CD14-positive monocyte (primary cell): Measurements from ENCODE around the gene POLRMT. TPM values are rescaled to one million over a fixed set of nuclear protein-coding genes. Genes with fewer than 3 reads are reported as not detected.

ENCODE experiments used
- DNase-seq, 3 donors: peaks; one replicate each; pipeline ENCODE4 v3.0.0-alpha.2; 2011 to 2022
- H2AFZ ChIP-seq: 2 replicates; pipeline ENCODE4 v1.6.0; 2012; ENCODE audit warnings: mild to moderate bottlenecking, low read depth, low read length, inconsistent platforms; ENCODE audit not compliant: insufficient read depth, poor library complexity, severe bottlenecking
- H3K27ac ChIP-seq, 2 donors: 1 replicate in 1 of 2; 2 replicates in 1 of 2; pipeline ENCODE4 v1.5.1; 2012 to 2013; ENCODE audit warnings: low read length in 2 of 2, control low read depth in 1 of 2, inconsistent platforms in 1 of 2, low read depth in 1 of 2, mild to moderate bottlenecking in 1 of 2
- H3K27me3 ChIP-seq, 2 donors: one replicate each; pipeline versions ENCODE4 v1.6.0 to v1.6.1; 2011 to 2013; ENCODE audit warnings: low read length in 2 of 2; ENCODE audit not compliant: control insufficient read depth in 2 of 2, insufficient read depth in 2 of 2
- H3K36me3 ChIP-seq, 2 donors: replicated peaks in 1 of 2; 1 replicate in 1 of 2; 2 replicates in 1 of 2; pipeline versions ENCODE4 v1.5.1 to v1.6.1; 2012 to 2013; ENCODE audit warnings: low read length in 2 of 2, control low read depth in 1 of 2, inconsistent platforms in 1 of 2, mild to moderate bottlenecking in 1 of 2; ENCODE audit not compliant: insufficient read depth in 2 of 2, control insufficient read depth in 1 of 2
- H3K4me1 ChIP-seq, 2 donors: 1 replicate in 1 of 2; 2 replicates in 1 of 2; pipeline versions ENCODE4 v1.5.1 to v1.6.1; 2012 to 2013; ENCODE audit warnings: low read length in 2 of 2, control low read depth in 1 of 2, inconsistent platforms in 1 of 2, mild to moderate bottlenecking in 1 of 2, moderate library complexity in 1 of 2; ENCODE audit not compliant: insufficient read depth in 2 of 2, control insufficient read depth in 1 of 2
- H3K4me2 ChIP-seq: replicated peaks from 2 replicates; pipeline ENCODE3; 2012; ENCODE audit warnings: low read length, moderate library complexity, mild to moderate bottlenecking; ENCODE audit not compliant: poor library complexity, severe bottlenecking; ENCODE audit errors: extremely low read depth
- H3K4me3 ChIP-seq, 3 experiments: fragments of 200-600 bp in 1 of 3; sonication (generic) in 1 of 3; replicated peaks in 1 of 3; 1 replicate in 2 of 3; 2 replicates in 1 of 3; pipeline ENCODE4 v1.5.1; 2011 to 2013; ENCODE audit warnings: low read length in 3 of 3, mild to moderate bottlenecking in 3 of 3, control low read depth in 2 of 3, low read depth in 2 of 3, inconsistent platforms in 1 of 3, moderate library complexity in 1 of 3
- H3K79me2 ChIP-seq: 2 replicates; pipeline ENCODE4 v1.6.0; 2012; ENCODE audit warnings: mild to moderate bottlenecking, control low read depth, inconsistent platforms, low read length, moderate library complexity; ENCODE audit not compliant: insufficient read depth
- H3K9ac ChIP-seq: 2 replicates; pipeline ENCODE4 v1.6.0; 2017; ENCODE audit warnings: low read length, mild to moderate bottlenecking; ENCODE audit not compliant: insufficient read depth, poor library complexity, severe bottlenecking
- H3K9me3 ChIP-seq, 2 donors: replicated peaks in 1 of 2; 1 replicate in 1 of 2; 2 replicates in 1 of 2; pipeline versions ENCODE4 v1.5.1 to v1.6.1; 2012 to 2013; ENCODE audit warnings: low read length in 2 of 2, control low read depth in 1 of 2; ENCODE audit not compliant: control insufficient read depth in 1 of 2, insufficient read depth in 1 of 2
- H4K20me1 ChIP-seq: 2 replicates; pipeline ENCODE4 v1.6.0; 2012; ENCODE audit warnings: mild to moderate bottlenecking, low read length, control low read depth, moderate library complexity; ENCODE audit not compliant: insufficient read depth
- H3K27ac Mint-ChIP-seq, 7 donors: one replicate each; pipeline ENCODE4 v1.8.0; 2020; ENCODE audit warnings: mild to moderate bottlenecking in 7 of 7, mixed read lengths in 7 of 7, moderate library complexity in 6 of 7, inconsistent platforms in 2 of 7
- H3K27me3 Mint-ChIP-seq, 3 donors: one replicate each; pipeline ENCODE4 v1.8.0; 2021 to 2022; ENCODE audit warnings: low read depth in 3 of 3, mild to moderate bottlenecking in 3 of 3, mixed read lengths in 3 of 3, moderate library complexity in 3 of 3, inconsistent platforms in 1 of 3
- H3K36me3 Mint-ChIP-seq, 2 donors: one replicate each; pipeline ENCODE4 v1.8.0; 2020; ENCODE audit warnings: mixed read lengths in 2 of 2, inconsistent platforms in 1 of 2, mild to moderate bottlenecking in 1 of 2
- H3K4me1 Mint-ChIP-seq: one replicate; pipeline ENCODE4 v1.8.0; 2020; ENCODE audit warnings: mild to moderate bottlenecking, mixed read lengths
- H3K4me3 Mint-ChIP-seq, 2 donors: one replicate each; pipeline ENCODE4 v1.8.0; 2020; ENCODE audit warnings: mild to moderate bottlenecking in 2 of 2, mixed read lengths in 2 of 2, moderate library complexity in 1 of 2
- H3K9me3 Mint-ChIP-seq, 7 donors: one replicate each; pipeline ENCODE4 v1.8.0; 2020 to 2022; ENCODE audit warnings: mixed read lengths in 7 of 7, mild to moderate bottlenecking in 6 of 7, moderate library complexity in 6 of 7, inconsistent platforms in 2 of 7
- WGBS: methylation state at CpG from one replicate; pipeline ENCODE4 v1.1.5; 2013; ENCODE audit warnings: missing lambda C conversion rate; ENCODE audit not compliant: insufficient coverage; 5-methylcytosine and 5-hydroxymethylcytosine counted together
- intact Hi-C, 2 donors: fragments of 100-400 bp; cut with micrococcal nuclease; formaldehyde crosslinking; loops; one replicate each; pipeline versions ENCODE4 v1.15.0 to v1.15.1; 2023
- polyA plus RNA-seq, 3 donors: library from polyadenylated mRNA; depleted of rRNA in 1 of 3; unstranded in 2 of 3; stranded (reverse) in 1 of 3; fragments of 300-500 nt in 2 of 3; fragments of >200 nt in 1 of 3; fragmentation: Illumina TruSeq in 2 of 3; gene quantifications; 1 replicate in 2 of 3; 2 replicates in 1 of 3; pipeline ENCODE4 v1.2.3, GENCODE V29; 2012 to 2021
- TF ChIP-seq, protein P1 (sequence below): fragments of 200-600 bp; IDR thresholded peaks from one replicate; pipeline ENCODE4 v1.8.0; 2022; ENCODE audit warnings: antibody characterized with exemption, mild to moderate bottlenecking

The POLRMT gene
- polyA plus RNA-seq, 3 donors = 16.2 to 40.5 (median 17.6) TPM

DNA sequence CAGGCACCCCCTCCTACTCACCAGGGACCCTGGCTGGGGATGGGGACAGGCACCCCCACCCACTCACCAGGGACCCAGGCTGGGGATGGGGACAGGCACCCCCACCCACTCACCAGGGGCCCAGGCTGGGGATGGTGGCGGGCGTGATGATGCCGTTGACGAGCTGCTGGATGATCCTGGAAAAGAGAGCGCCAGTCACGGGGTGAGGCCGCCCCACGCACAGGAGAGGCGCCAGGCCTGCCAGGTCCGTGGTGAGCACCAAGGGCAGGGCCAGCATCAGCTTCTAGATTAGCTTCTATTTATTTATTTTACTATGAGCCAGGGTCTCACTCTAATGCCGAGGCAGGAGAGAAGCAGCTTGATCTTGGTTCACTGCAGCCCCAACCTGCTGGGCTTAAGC is 16.8 kb upstream of the POLRMT start:
- Mint-ChIP-seq H3K36me3 (peaks cover 32 to 81% of the 10 kb centered on the region in 2 donors), H3K27ac (no peak overlapping the region)

DNA sequence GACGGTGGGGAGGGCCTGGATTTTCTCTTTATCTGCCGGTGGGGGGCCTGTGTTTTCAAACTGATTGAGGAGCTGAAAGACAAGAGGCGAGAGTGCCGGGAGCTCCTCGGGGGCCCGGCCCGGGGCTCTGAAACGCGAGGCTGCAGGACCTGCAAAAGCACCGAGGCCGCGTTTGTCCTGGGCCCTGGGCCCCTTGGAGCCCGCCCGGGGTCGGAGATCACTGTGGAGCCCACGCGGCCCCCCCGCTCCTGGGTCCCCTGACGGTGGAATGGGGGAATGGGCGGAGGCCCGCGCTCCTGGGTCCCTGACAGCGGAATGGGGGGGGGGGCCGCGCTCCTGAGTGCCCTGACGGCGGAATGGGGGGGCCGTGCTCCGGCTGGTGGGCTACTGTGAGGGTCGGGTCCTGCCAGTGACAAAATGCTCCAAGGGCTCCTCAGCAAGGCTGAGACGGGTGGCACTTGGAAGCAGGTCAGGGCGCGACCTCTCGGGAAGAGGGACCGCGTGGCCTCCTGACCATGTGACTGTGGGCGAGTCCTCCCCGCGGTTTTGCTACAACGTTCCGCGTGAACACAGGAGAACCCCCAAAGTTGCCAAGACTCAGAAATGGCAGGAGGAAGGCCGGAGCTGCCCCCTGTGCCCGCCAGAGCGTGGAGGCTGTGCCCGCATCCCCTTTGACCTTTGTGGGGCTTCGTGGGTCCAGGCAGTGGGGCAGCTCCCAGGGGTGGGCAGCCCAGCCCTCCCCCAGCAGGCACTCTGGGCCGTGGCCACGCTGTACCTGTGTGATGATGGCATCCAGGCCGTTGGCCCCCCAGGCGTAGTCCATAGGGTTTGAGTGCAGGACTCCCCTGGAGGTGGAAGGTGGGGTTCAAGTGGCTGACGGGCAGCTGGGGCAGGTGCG is 15.8 kb upstream of the POLRMT start:
- no peak overlapping the region for H3K27ac ChIP-seq
- H3K36me3 ChIP-seq = peaks cover 82 to 89% of the 10 kb centered on the region in 2 donors
- no peaks in the 10 kb centered on the region for H3K4me1 ChIP-seq
- H3K4me2 ChIP-seq = no peak overlapping the region
- no peak overlapping the region for H3K4me3 ChIP-seq
- H3K9me3 ChIP-seq = no peaks in the 10 kb centered on the region
- H3K4me3 Mint-ChIP-seq = no peak overlapping the region
- no peak for DNase-seq
- no peaks in the 10 kb centered on the region for H3K4me1 Mint-ChIP-seq
- peaks cover 95% of the 10 kb centered on the region for H4K20me1 ChIP-seq
- H3K79me2 ChIP-seq = peaks cover 35% of the 10 kb centered on the region
- no peaks in the 10 kb centered on the region for H3K27me3 ChIP-seq
- no peak overlapping the region for H3K9ac ChIP-seq
- 96% methylated on average over 32 of the region's 53 CpGs for WGBS
- peaks cover 30 to 76% of the 10 kb centered on the region in 2 donors for H3K36me3 Mint-ChIP-seq
- no peaks in the 10 kb centered on the region for H3K27me3 Mint-ChIP-seq
- no peak overlapping the region for H3K27ac Mint-ChIP-seq
- TF ChIP-seq, protein P1, sequence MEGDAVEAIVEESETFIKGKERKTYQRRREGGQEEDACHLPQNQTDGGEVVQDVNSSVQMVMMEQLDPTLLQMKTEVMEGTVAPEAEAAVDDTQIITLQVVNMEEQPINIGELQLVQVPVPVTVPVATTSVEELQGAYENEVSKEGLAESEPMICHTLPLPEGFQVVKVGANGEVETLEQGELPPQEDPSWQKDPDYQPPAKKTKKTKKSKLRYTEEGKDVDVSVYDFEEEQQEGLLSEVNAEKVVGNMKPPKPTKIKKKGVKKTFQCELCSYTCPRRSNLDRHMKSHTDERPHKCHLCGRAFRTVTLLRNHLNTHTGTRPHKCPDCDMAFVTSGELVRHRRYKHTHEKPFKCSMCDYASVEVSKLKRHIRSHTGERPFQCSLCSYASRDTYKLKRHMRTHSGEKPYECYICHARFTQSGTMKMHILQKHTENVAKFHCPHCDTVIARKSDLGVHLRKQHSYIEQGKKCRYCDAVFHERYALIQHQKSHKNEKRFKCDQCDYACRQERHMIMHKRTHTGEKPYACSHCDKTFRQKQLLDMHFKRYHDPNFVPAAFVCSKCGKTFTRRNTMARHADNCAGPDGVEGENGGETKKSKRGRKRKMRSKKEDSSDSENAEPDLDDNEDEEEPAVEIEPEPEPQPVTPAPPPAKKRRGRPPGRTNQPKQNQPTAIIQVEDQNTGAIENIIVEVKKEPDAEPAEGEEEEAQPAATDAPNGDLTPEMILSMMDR = no peak
- H2AFZ ChIP-seq = no peak overlapping the region
- H3K9me3 Mint-ChIP-seq = no peaks in the 10 kb centered on the region
- intact Hi-C loops = no loop called here

More for the DNA sequence above, 16.8 kb upstream of the POLRMT start:
- WGBS = 97% methylated on average over 5 of the region's 11 CpGs
- intact Hi-C loops = no loop called here
- Mint-ChIP-seq H3K4me3 (no peak overlapping the region), H3K27me3 (no peaks in the 10 kb centered on the region), H3K4me1 (no peaks in the 10 kb centered on the region), H3K9me3 (no peaks in the 10 kb centered on the region)
- H3K9me3 ChIP-seq = no peaks in the 10 kb centered on the region
- peaks cover 77 to 93% of the 10 kb centered on the region in 2 donors for H3K36me3 ChIP-seq
- peaks cover 95% of the 10 kb centered on the region for H4K20me1 ChIP-seq
- H3K9ac ChIP-seq = no peak overlapping the region
- H3K4me1 ChIP-seq = no peaks in the 10 kb centered on the region
- H3K4me2 ChIP-seq = no peak overlapping the region
- no peak overlapping the region for H3K4me3 ChIP-seq
- H3K27me3 ChIP-seq = no peaks in the 10 kb centered on the region
- no peak overlapping the region for H2AFZ ChIP-seq
- no peak overlapping the region for H3K27ac ChIP-seq
- H3K79me2 ChIP-seq = peaks cover 45% of the 10 kb centered on the region
- TF ChIP-seq, protein P1 = no peak
- no peak for DNase-seq
